ENCODE measurements around the gene PRKAR1B.
"Not testable (repeated sequence)": the region's sequence is repeated elsewhere in the genome, so short reads cannot be mapped to it uniquely, and the experiment has no call there.

- not testable (repeated sequence) for TF ChIP-seq ZNF274 (IDR thresholded peaks at IDR 0.05; ENCODE audit: low read length); ZNF274 (tag by site-specific recombination; IDR thresholded peaks at IDR 0.05; ENCODE audit: borderline replicate concordance); WT1 (tag by site-specific recombination; IDR thresholded peaks at IDR 0.05); ZBTB8A (tag by site-specific recombination; IDR thresholded peaks at IDR 0.05); ZNF311 (tag by site-specific recombination; IDR thresholded peaks at IDR 0.05; ENCODE audit: borderline replicate concordance); KLF10 (tag by site-specific recombination; IDR thresholded peaks at IDR 0.05); ZNF132 (tag by site-specific recombination; IDR thresholded peaks at IDR 0.05; ENCODE audit: borderline replicate concordance); ZNF707 (tag by site-specific recombination; IDR thresholded peaks at IDR 0.05); ZNF416 (tag by site-specific recombination; IDR thresholded peaks at IDR 0.05)
- TF ChIP-seq, protein P1, sequence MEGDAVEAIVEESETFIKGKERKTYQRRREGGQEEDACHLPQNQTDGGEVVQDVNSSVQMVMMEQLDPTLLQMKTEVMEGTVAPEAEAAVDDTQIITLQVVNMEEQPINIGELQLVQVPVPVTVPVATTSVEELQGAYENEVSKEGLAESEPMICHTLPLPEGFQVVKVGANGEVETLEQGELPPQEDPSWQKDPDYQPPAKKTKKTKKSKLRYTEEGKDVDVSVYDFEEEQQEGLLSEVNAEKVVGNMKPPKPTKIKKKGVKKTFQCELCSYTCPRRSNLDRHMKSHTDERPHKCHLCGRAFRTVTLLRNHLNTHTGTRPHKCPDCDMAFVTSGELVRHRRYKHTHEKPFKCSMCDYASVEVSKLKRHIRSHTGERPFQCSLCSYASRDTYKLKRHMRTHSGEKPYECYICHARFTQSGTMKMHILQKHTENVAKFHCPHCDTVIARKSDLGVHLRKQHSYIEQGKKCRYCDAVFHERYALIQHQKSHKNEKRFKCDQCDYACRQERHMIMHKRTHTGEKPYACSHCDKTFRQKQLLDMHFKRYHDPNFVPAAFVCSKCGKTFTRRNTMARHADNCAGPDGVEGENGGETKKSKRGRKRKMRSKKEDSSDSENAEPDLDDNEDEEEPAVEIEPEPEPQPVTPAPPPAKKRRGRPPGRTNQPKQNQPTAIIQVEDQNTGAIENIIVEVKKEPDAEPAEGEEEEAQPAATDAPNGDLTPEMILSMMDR (tag by site-specific recombination; IDR thresholded peaks at IDR 0.05): not testable (repeated sequence)
- TF ChIP-seq, protein P2, sequence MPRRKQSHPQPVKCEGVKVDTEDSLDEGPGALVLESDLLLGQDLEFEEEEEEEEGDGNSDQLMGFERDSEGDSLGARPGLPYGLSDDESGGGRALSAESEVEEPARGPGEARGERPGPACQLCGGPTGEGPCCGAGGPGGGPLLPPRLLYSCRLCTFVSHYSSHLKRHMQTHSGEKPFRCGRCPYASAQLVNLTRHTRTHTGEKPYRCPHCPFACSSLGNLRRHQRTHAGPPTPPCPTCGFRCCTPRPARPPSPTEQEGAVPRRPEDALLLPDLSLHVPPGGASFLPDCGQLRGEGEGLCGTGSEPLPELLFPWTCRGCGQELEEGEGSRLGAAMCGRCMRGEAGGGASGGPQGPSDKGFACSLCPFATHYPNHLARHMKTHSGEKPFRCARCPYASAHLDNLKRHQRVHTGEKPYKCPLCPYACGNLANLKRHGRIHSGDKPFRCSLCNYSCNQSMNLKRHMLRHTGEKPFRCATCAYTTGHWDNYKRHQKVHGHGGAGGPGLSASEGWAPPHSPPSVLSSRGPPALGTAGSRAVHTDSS (tag by site-specific recombination; IDR thresholded peaks at IDR 0.05): not testable (repeated sequence)
Observed at GRCh38 chr7:552151-552867, 174.8 kb downstream of the PRKAR1B start.
